GM18505 (cell line): ENCODE results near the gene ARFGAP2.

ENCODE experiments used
- ATAC-seq: cut with Tn5 transposase; IDR thresholded peaks from one replicate; pipeline ENCODE4 v1.9.1; 2021; ENCODE audit not compliant: unreplicated experiment
- POLR2A ChIP-seq: IDR thresholded peaks from 4 replicates; pipeline ENCODE4 v1.6.1; 2011; ENCODE audit warnings: borderline replicate concordance; ENCODE audit not compliant: insufficient read depth, insufficient read length; ENCODE audit errors: extremely low read depth

The ARFGAP2 gene

DNA sequence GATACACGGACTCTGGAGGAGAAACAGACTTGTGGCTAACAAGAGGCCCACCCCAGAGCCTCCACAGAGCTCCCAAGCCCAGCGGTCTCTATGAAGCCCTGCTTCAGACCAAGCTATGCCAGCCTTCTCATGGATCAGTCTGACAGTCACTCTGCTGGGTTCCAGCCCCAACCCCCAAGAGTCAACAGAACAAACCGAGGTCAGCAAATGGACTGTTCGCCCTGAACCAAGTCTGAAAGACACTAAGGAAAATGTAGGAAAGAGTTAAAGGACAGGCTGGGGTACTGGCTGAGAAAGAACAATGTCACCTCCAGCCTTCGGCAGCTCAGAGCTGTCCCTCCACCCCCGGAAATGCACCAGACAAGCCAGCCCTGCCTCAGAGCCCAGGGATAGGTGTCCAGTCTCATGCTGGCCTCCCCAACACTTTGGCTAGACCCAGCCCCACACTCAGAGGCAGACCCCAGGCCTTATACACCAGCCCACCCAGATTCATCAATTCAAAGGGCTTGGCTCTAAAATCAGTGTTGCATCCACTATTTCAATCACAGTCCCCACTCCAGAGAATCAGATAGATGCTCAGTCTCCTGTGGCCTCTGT lies 3.8 kb downstream of the ARFGAP2 start:
- no peak for TF ChIP-seq POLR2A
- no peak for ATAC-seq

DNA sequence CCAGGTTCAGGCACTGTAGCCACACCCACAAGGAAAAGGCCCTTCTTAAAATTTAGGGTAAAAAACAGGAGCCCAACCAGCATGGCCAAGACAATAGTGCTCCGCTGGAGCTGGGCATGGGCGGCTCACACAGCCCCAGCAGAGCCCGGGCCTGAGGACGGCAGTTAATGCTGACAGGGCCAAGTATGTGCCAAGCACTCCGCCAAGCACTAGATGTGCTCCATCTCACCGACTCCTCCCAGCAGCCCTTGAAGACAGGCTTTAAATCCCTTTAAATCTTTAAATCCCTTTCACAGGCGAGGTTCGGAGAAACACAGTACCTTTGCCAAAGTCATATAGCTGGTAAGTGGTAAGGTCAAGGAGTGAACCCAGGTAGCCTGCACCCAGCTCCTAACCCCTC lies 4.8 kb downstream of the ARFGAP2 start:
- no peak for ATAC-seq
- no peak for TF ChIP-seq POLR2A

DNA sequence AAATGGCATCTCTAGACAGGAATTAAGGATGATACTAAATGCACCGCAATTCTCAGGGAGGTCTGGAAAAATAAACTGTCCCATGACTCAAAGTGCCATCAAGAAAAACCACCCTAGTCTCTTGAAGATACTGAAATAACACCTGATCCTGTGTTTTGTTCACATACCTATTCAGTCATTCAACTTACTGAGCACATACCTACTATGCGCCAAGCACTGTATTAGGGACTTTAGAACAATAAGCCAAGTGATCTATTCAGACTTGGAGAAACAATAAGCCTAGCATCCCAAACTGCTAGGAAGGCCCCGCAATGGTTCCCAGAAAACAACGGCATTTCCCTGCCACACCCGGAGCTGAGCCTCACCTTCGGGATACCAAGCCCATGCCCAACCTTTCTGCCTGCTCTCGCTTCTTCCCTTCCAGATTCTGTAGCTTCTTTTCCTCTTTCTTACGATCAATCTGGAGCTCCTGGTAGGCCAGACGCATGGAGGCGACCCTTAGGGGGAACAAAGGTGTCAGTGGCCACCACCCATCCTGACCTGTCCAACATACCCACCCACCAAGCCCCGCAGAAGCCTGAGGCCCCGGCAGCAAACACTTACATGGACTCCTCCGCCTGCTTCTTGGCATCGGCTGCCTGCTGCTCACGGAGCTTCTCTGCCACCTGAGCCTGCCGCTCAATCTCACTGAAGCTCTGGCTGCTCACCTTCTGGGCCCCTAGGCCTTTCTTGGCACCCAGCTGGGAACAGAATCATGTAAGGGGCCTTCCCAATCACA lies 5.4 kb downstream of the ARFGAP2 start:
- no peak for ATAC-seq
- no peak for TF ChIP-seq POLR2A

DNA sequence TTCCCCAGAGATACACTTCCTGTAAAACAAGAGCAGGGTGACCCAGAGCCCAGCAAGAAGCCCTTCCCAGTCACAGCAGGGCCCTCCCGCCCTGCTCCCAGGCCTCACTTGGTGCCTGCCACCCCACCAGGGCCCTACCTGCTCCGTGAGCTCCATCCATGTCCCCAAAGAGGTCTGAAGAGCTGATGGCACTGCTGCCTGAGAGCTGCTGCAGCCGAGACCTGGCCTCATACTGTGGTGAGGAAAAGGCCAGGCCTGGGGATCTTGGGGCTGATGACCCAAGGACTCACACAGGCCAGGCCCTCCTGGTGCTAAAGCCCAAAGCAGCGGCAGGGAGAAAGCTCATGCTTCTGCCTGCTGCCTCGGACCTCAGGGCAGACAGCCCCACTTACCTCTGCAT lies 10.3 kb downstream of the ARFGAP2 start:
- no peak for TF ChIP-seq POLR2A
- no peak for ATAC-seq

DNA sequence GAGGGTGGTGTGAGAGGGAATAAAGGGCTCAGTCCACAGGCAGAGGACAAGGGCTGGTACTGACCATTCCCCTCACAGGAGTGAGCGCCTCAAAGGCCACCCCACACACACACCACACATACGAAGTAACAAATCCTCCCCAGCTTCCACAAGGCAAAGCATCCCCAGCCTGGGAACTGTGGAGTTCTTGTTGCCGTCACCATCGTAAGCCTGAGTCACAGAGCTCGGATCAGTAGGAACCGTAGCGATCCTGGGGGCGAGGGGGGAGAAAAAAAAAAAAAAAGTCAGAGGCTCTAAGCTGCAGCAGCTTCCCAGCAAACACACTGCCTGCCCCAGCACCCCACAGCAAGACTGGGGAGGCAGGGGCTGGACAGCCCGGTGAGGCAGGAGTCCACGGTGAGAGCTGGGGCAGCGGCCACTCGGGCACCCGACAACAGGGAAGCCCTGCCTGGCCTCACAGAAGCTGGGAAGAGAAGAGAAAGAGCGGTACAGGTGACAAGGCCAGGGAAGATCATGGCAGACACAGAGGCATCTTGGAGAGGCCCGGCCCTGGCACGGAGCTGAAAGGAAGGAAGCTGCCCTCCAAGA lies 11.3 kb downstream of the ARFGAP2 start:
- TF ChIP-seq POLR2A: no peak
- no peak for ATAC-seq

DNA sequence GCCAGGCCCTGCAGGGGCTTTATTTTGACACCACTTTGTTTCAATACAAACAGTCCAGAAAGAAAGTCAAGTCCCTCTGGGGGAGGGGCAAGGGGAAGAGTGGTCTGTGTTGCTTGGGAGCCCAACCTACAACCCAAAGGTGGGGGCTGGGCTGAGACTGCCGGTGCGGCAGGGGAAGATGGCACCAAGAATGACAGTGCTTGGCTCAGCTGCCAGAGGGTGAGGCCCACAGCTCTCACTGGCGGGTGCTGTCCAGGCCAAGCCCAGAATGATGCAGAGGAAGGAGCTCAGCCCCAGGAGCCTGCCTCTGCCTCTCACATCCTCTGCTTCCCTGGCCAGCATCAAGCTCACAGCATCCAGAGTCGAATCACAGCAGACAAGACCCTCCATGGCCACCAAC lies 12.4 kb downstream of the ARFGAP2 start:
- ATAC-seq: no peak
- TF ChIP-seq POLR2A: no peak

DNA sequence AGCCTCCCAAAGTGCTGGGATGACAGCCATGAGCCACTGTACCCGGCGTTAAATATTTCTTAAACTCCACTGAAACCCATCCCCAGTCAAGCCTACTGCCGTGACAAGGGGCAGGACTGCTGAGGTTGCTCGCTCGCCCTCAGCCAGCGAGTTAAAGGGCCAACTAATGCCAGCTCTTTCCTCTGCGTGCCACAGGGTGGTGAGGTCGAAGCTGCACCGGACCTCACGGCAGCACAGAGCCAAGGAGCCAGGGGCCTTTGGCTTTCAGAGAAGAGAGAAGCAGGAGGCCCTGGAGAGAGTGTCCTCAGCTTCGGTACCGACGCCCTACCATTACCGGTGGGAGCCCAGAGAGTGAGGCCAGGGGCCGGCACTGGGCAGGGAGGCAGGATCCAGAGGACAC lies 12.8 kb downstream of the ARFGAP2 start:
- no peak for TF ChIP-seq POLR2A
- ATAC-seq: no peak

DNA sequence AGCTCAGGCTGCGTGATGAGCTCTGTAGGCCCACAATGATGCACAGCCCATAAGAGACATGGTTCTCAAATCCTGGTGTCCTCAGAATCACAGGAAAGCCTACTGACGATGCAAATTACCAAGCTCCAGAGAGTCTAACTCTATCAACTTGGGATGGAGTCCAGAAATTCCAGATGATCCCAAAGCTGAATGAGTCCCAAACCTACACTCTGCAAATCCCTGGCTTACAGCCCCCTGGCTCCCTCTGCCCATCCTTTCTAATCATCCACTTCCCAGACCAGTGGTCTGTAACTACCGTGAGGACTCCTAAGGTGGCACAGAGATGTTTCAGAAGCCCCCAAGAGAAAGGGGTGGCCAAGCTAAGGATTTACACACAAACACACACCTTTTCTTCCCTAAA lies 13.5 kb downstream of the ARFGAP2 start:
- no peak for TF ChIP-seq POLR2A
- no peak for ATAC-seq

DNA sequence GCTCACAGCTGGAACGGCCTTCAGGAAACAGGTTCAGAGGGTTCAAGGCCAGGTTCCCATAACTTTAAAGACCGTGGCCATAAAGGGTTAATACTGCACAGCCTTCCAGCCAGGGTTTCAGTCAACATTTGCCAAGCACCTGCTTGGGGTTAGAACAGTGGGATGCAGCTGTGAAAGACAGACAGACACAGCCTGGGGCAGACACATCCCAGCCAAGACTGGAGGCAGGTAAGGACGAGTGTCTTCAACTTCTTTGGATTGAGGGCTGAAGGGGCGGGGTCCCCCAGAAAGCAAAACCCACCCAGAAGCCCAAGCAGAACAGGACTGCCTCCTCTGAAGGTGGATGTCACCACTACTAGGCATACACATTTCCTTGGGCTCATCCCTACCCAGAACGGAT lies 14.3 kb downstream of the ARFGAP2 start:
- TF ChIP-seq POLR2A: no peak

DNA sequence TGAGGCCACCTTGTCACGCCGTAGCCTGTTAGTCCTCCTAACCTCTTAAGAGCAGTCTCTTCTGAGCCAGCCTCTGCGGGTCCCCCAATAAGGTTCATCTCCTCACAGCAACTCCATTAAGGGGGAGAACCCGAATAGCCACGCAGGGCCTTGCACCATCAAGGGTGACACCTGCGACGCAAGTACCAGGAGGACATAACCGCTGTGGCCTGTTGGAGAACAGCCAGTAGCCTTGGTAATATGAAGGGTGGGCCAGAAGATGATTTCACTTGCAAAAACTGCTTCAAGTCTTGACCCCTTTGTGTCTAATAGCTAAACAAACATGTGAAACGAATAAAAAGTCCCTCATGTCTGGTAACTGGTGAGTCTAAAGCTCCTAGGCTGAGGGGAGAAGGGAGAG lies 14.8 kb downstream of the ARFGAP2 start:
- no peak for ATAC-seq
- TF ChIP-seq POLR2A: no peak

More for the DNA sequence above, 14.3 kb downstream of the ARFGAP2 start:
- ATAC-seq: no peak

DNA sequence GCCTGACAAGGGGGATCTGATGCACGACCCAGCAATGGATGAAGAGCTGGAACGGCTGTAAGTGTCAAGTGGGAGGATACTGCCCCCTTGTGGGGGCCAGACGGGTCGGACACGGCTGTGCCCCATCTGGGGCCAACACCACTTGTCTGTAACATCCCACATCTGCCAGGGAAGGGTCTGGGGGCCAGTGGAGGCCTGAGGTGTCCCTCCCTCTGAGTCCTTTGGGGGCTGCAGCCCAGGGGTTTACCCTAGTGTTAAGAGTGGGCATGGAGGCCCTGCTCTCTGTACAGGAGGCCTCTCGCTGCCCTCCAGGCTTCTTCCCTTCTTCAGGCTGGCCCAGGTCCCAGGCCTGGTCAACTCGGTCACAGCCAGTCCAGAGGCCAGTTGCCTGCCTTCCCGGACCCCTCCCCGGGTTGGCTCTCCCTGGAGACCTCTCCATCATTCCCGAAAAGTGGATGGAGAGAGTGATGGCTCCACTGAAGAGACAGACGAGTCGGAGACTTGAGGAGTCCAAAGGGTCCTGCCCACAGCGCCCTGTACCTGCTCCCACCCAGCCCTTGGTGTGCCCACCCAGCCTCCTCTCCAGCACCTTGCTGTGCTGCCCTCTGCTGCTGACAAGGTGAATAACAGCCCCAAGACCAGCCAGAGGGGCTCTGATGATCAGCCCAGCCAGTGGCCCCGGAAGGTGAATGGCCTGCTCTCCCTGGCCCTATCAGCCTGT lies 15.4 kb downstream of the ARFGAP2 start:
- ATAC-seq: no peak
- TF ChIP-seq POLR2A: no peak

DNA sequence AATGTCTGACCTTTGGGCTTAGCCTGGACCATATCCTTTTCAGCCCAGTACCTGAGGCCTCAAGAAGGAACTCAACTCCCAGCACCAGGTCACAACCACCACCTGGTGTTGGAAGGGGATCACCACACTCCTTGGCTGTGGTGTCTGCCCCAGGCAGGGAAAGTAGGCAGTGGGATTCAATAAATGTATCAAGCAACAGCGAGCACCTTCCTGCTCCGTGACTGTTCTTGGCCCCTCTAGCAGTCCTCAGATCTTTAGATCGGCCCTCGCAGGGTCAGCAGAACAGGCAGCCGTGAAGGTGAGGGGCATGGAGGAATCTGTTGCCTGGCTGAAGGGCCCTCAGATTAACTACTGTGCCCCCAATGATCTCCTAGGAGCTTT lies 15.9 kb downstream of the ARFGAP2 start:
- ATAC-seq: no peak
- no peak for TF ChIP-seq POLR2A

DNA sequence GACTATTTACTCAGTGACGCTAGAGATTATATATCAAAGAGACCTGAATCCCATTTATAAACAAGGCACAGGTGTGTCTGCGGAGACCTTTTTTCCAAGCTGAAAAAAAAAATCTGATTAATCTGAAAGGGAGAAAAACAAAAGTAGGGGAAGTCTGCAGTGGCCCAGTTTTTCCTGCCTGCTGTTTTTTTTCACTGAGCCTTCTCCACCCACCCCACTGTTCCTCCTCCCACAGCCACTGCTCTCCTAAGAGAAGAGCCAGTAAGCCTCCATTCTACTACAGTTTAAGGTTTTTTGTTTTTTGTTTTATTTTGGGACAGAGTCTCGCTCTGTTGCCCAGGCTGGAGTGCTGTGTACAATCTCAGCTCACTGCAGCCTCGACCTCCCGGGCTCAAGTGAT lies 18.4 kb downstream of the ARFGAP2 start:
- ATAC-seq: no peak
- no peak for TF ChIP-seq POLR2A
